T-cell (primary cell): Measurements from ENCODE around the gene C3orf33. TPM values are rescaled to one million over a fixed set of nuclear protein-coding genes. Genes with fewer than 3 reads are reported as not detected.
A peak's percentile ranks its signal among the peaks of the same experiment; 100 is the strongest.
"Not testable (repeated sequence)": the region's sequence is repeated elsewhere in the genome, so short reads cannot be mapped to it uniquely, and the experiment has no call there.

Source experiments
- ATAC-seq, 4 experiments: fragments of 200-7000 bp in 3 of 4; fragments of 150-1000 bp in 1 of 4; cut with Tn5 transposase; replicated peaks in 1 of 4; 1 replicate in 3 of 4; 2 replicates in 1 of 4; pipeline ENCODE4 v1.10.0; 2021; ENCODE audit warnings: moderate library complexity in 3 of 4, mild to moderate bottlenecking in 2 of 4, moderate number of reproducible peaks in 1 of 4
- CTCF ChIA-PET, 2 donors: fragments of 300-600 bp; sonication (Branson Sonifier 250); formaldehyde crosslinking; loops; one replicate each; lab custom pipeline; 2022; ENCODE audit warnings: antibody characterized with exemption in 2 of 2; lab: Charles Lee
- POLR2A ChIA-PET, 2 donors: fragments of 300-600 bp; sonication (Branson Sonifier 250); formaldehyde crosslinking; loops; one replicate each; lab custom pipeline; 2022; ENCODE audit warnings: antibody characterized with exemption in 2 of 2; lab: Charles Lee
- DNase-seq, 35 experiments: peaks; one replicate each; pipeline versions ENCODE4 v3.0.0 to v3.0.0-alpha.2; 2013 to 2023
- H3K27ac ChIP-seq: one replicate; pipeline ENCODE4 v1.5.1; 2013; ENCODE audit warnings: low read length
- H3K27me3 ChIP-seq, 2 experiments: replicated peaks in 1 of 2; 1 replicate in 1 of 2; 2 replicates in 1 of 2; pipeline versions ENCODE4 v1.6.1 to v1.7.0; 2013; ENCODE audit warnings: low read length in 1 of 2, mixed read lengths in 1 of 2; ENCODE audit not compliant: control insufficient read depth in 2 of 2, insufficient read depth in 2 of 2; ENCODE audit errors: extremely low read depth in 1 of 2
- H3K36me3 ChIP-seq, 2 donors: 1 replicate in 1 of 2; 2 replicates in 1 of 2; pipeline versions ENCODE4 v1.6.1 to v1.7.0; 2013; ENCODE audit warnings: low read length in 1 of 2; ENCODE audit not compliant: control insufficient read depth in 2 of 2, insufficient read depth in 1 of 2; ENCODE audit errors: extremely low read depth in 1 of 2
- H3K4me1 ChIP-seq, 2 experiments: 1 replicate in 1 of 2; 2 replicates in 1 of 2; pipeline versions ENCODE4 v1.6.1 to v1.7.0; 2013; ENCODE audit warnings: low read length in 2 of 2, mixed read lengths in 1 of 2; ENCODE audit not compliant: insufficient read depth in 2 of 2, control insufficient read depth in 1 of 2; ENCODE audit errors: extremely low read depth in 1 of 2
- H3K4me3 ChIP-seq, 2 donors: 1 replicate in 1 of 2; 2 replicates in 1 of 2; pipeline versions ENCODE4 v1.5.1 to v1.7.0; 2013; ENCODE audit warnings: mild to moderate bottlenecking in 2 of 2, low read length in 1 of 2, moderate library complexity in 1 of 2; ENCODE audit not compliant: control insufficient read depth in 1 of 2; ENCODE audit errors: extremely low read depth in 1 of 2
- H3K9me3 ChIP-seq: 2 replicates; pipeline ENCODE4 v1.7.0; 2013
- H3K27ac Mint-ChIP-seq, 2 donors: one replicate each; pipeline ENCODE4 v1.8.0; 2020 to 2021; ENCODE audit warnings: mild to moderate bottlenecking in 2 of 2, mixed read lengths in 2 of 2
- H3K27me3 Mint-ChIP-seq, 2 donors: one replicate each; pipeline ENCODE4 v1.8.0; 2021 to 2022; ENCODE audit warnings: mixed read lengths in 2 of 2
- H3K36me3 Mint-ChIP-seq: one replicate; pipeline ENCODE4 v1.8.0; 2021; ENCODE audit warnings: mixed read lengths
- H3K4me1 Mint-ChIP-seq, 3 donors: one replicate each; pipeline ENCODE4 v1.8.0; 2020 to 2022; ENCODE audit warnings: mixed read lengths in 3 of 3, mild to moderate bottlenecking in 1 of 3
- H3K4me3 Mint-ChIP-seq, 3 donors: one replicate each; pipeline ENCODE4 v1.8.0; 2020 to 2022; ENCODE audit warnings: mild to moderate bottlenecking in 3 of 3, mixed read lengths in 3 of 3, moderate library complexity in 3 of 3
- H3K9me3 Mint-ChIP-seq, 3 donors: one replicate each; pipeline ENCODE4 v1.8.0; 2020 to 2022; ENCODE audit warnings: mixed read lengths in 3 of 3
- WGBS: methylation state at CpG from one replicate; pipeline ENCODE4 v1.1.5; 2013; ENCODE audit warnings: missing lambda C conversion rate; ENCODE audit not compliant: insufficient coverage; 5-methylcytosine and 5-hydroxymethylcytosine counted together
- total RNA-seq, 35 experiments: library from RNA in 6 of 35; stranded (reverse) in 6 of 35; fragments of 120-200 nt in 1 of 35; gene quantifications; one replicate each; pipeline versions ENCODE4 v1.2.1 to v1.2.4 and lab custom pipeline; 2013 to 2026

The C3orf33 gene
- total RNA-seq, 5 donors from 2014 or later (not counting 1 experiment from before 2014, with no cell fraction given), result 1.2 to 3.2 (median 2.3) TPM

- H3K36me3 ChIP-seq, result peaks cover 0 to 10% of the 10 kb centered on the region in 2 donors
- CTCF ChIA-PET, result interaction anchor here in 1 of 2 donors (0.6 kb wide), 1 partner anchor 1715 kb away, joined by 3 read pairs; no protein-coding TSS in a partner anchor
- ATAC-seq (no peak), DNase-seq (no peak)
- no CpG with 5 or more reads among the region's 3 CpGs for WGBS
- H3K27me3 ChIP-seq, result no peaks in the 10 kb centered on the region
- Mint-ChIP-seq H3K4me1 (peaks cover 65 to 73% (median 68%) of the 10 kb centered on the region in 3 donors), H3K4me3 (peak overlapping the region; percentile 1 to 61 (median 21)), H3K36me3 (peaks cover 16% of the 10 kb centered on the region), H3K27me3 (no peaks in the 10 kb centered on the region), H3K9me3 (no peaks in the 10 kb centered on the region), H3K27ac (no peak overlapping the region)
- no peak overlapping the region for H3K4me3 ChIP-seq
- peaks cover 22 to 47% of the 10 kb centered on the region in 2 experiments for H3K4me1 ChIP-seq
- POLR2A ChIA-PET, result interaction anchor here in 1 of 2 donors (0.6 kb wide), 1 partner anchor 1259 kb away, joined by 4 read pairs; no protein-coding TSS in a partner anchor
- H3K9me3 ChIP-seq, result no peaks in the 10 kb centered on the region
- H3K27ac ChIP-seq, result no peak overlapping the region
Measured at GRCh38 chr3:155847993-155848392, 41.9 kb upstream of the C3orf33 start.

GRCh38 chr3:155846119-155846518 lies 40.0 kb upstream of the C3orf33 start:
- H3K27me3 Mint-ChIP-seq, result no peaks in the 10 kb centered on the region
- no peak for ATAC-seq
- 100% methylated on average over 1 of the region's 3 CpGs for WGBS
- Histone ChIP-seq H3K27ac (no peak overlapping the region), H3K4me1 (peaks cover 8 to 32% of the 10 kb centered on the region in 2 experiments), H3K27me3 (no peaks in the 10 kb centered on the region), H3K36me3 (peaks cover 0 to 10% of the 10 kb centered on the region in 2 donors), H3K9me3 (no peaks in the 10 kb centered on the region), H3K4me3 (no peak overlapping the region)
- no peak for DNase-seq
- H3K4me3 Mint-ChIP-seq, result peak overlapping the region; percentile 3 to 17 (median 9)
- peaks cover 5% of the 10 kb centered on the region for H3K36me3 Mint-ChIP-seq
- ChIA-PET POLR2A (no interaction called here), CTCF (interaction anchor here in 1 of 2 donors (1.0 kb wide), 1 partner anchor 40 kb away, joined by 5 read pairs; the partner anchor contains the start of gene C3orf33)
- H3K27ac Mint-ChIP-seq, result no peak overlapping the region
- H3K4me1 Mint-ChIP-seq, result peaks cover 50 to 62% (median 55%) of the 10 kb centered on the region in 3 donors
- no peaks in the 10 kb centered on the region for H3K9me3 Mint-ChIP-seq

- H3K27me3 Mint-ChIP-seq, result no peaks in the 10 kb centered on the region
- H3K27ac Mint-ChIP-seq, result no peak overlapping the region
- Histone ChIP-seq H3K4me3 (no peak overlapping the region), H3K27ac (no peak overlapping the region), H3K27me3 (no peaks in the 10 kb centered on the region), H3K9me3 (no peaks in the 10 kb centered on the region), H3K36me3 (peaks cover 0 to 8% of the 10 kb centered on the region in 2 donors), H3K4me1 (peaks cover 7 to 17% of the 10 kb centered on the region in 2 experiments)
- ATAC-seq (no peak), DNase-seq (no peak)
- no CpG with 5 or more reads among the region's 1 CpG for WGBS
- H3K4me1 Mint-ChIP-seq, result peaks cover 36 to 48% (median 43%) of the 10 kb centered on the region in 3 donors
- ChIA-PET CTCF (interaction anchor here in 1 of 2 donors (0.6 kb wide), 1 partner anchor 142 kb away, joined by 3 read pairs; no protein-coding TSS in a partner anchor), POLR2A (no interaction called here)
- peaks cover 5% of the 10 kb centered on the region for H3K36me3 Mint-ChIP-seq
- H3K4me3 Mint-ChIP-seq, result no peak overlapping the region
- H3K9me3 Mint-ChIP-seq, result no peaks in the 10 kb centered on the region
Measured at GRCh38 chr3:155843569-155843968, 37.5 kb upstream of the C3orf33 start.

- Mint-ChIP-seq H3K4me1 (peaks cover 0 to 11% (median 7%) of the 10 kb centered on the region in 3 donors), H3K9me3 (no peaks in the 10 kb centered on the region), H3K36me3 (peaks cover 17% of the 10 kb centered on the region), H3K27ac (no peak overlapping the region), H3K4me3 (no peak overlapping the region), H3K27me3 (no peaks in the 10 kb centered on the region)
- DNase-seq (no peak), ATAC-seq (no peak)
- ChIA-PET POLR2A (interaction anchor here in 1 of 2 donors (0.6 kb wide), 1 partner anchor 16 kb away, joined by 4 read pairs; no protein-coding TSS in a partner anchor), CTCF (interaction anchor here in 1 of 2 donors (0.6 to 1.1 kb wide), 2 partner anchors 29 to 35 kb away, joined by 3 to 4 read pairs; partner anchors contain the start of genes C3orf33 and GMPS)
- Histone ChIP-seq H3K36me3 (peaks cover 0 to 7% of the 10 kb centered on the region in 2 donors), H3K27me3 (no peaks in the 10 kb centered on the region), H3K4me1 (no peaks in the 10 kb centered on the region), H3K9me3 (no peaks in the 10 kb centered on the region), H3K4me3 (no peak overlapping the region), H3K27ac (no peak overlapping the region)
- 89% methylated on average over 4 of the region's 9 CpGs for WGBS
Measured at GRCh38 chr3:155835341-155836071, 29.4 kb upstream of the C3orf33 start.

GRCh38 chr3:155828490-155829098 lies 22.5 kb upstream of the C3orf33 start:
- H3K27ac Mint-ChIP-seq, H3K4me1 Mint-ChIP-seq, H3K27ac ChIP-seq, H3K27me3 ChIP-seq, H3K4me1 ChIP-seq, H3K9me3 ChIP-seq, DNase-seq, ATAC-seq, POLR2A ChIA-PET, H3K9me3 Mint-ChIP-seq, H3K4me3 Mint-ChIP-seq, H3K4me3 ChIP-seq, H3K27me3 Mint-ChIP-seq: not testable (repeated sequence)
- H3K36me3 ChIP-seq, result peaks cover 0 to 21% of the 10 kb centered on the region in 2 donors
- WGBS, result no CpG with 5 or more reads among the region's 13 CpGs
- CTCF ChIA-PET, result interaction anchor here (0.6 to 1.7 kb wide), 2 partner anchors 22 to 114 kb away, joined by 3 to 9 read pairs; partner anchors contain the start of gene C3orf33 (in 1 of the 2)
- peaks cover 21% of the 10 kb centered on the region for H3K36me3 Mint-ChIP-seq

GRCh38 chr3:155815030-155815545 lies 9.0 kb upstream of the C3orf33 start:
- no peak overlapping the region for H3K27ac ChIP-seq
- H3K4me1 ChIP-seq, result no peaks in the 10 kb centered on the region
- H3K4me3 ChIP-seq, result no peak overlapping the region
- POLR2A ChIA-PET, result interaction anchor here in 1 of 2 donors (0.8 kb wide), 1 partner anchor 71 kb away, joined by 4 read pairs; no protein-coding TSS in a partner anchor
- Mint-ChIP-seq H3K27ac (no peak overlapping the region), H3K36me3 (peaks cover 3% of the 10 kb centered on the region), H3K9me3 (no peaks in the 10 kb centered on the region), H3K4me3 (no peak overlapping the region), H3K4me1 (no peaks in the 10 kb centered on the region), H3K27me3 (peaks cover 5 to 6% of the 10 kb centered on the region in 2 donors)
- no peaks in the 10 kb centered on the region for H3K9me3 ChIP-seq
- H3K27me3 ChIP-seq, result no peaks in the 10 kb centered on the region
- ATAC-seq, result no peak
- DNase-seq, result no peak
- no peaks in the 10 kb centered on the region for H3K36me3 ChIP-seq
- CTCF ChIA-PET, result no interaction called here
